SK-N-DZ (cell line): ENCODE data around the gene GSTK1.
"Not testable (repeated sequence)": the region's sequence is repeated elsewhere in the genome, so short reads cannot be mapped to it uniquely, and the experiment has no call there.

ENCODE experiments used
- DNase-seq: peaks from one replicate; pipeline ENCODE4 v3.0.0-alpha.2; 2015; ENCODE audit warnings: low spot score

The GSTK1 gene

DNA sequence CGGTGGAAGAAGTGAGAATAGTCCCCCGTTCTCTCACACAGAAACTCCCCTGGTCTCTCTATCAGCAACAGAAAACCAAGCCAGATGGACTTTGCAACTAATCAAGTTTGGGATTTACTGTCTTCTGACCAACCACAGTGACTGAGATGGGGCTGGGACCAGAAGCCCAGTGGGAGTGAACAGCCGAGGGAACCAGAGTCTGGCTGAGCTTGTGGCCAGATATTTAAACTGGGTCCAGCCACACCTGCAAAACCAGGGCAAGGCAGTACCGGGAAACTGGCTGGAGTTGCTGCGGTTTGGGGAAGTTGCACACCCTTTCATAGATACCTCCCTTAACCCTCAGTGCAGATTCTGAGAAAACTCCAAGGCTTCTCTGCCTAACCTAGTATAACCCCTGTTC lies 6.0 kb downstream of the GSTK1 start:
- DNase-seq: no peak

GRCh38 chr7:143271240-143271639 lies 8.0 kb downstream of the GSTK1 start:
- no peak for DNase-seq

GRCh38 chr7:143272871-143273270 lies 9.6 kb downstream of the GSTK1 start:
- DNase-seq: no peak

DNA sequence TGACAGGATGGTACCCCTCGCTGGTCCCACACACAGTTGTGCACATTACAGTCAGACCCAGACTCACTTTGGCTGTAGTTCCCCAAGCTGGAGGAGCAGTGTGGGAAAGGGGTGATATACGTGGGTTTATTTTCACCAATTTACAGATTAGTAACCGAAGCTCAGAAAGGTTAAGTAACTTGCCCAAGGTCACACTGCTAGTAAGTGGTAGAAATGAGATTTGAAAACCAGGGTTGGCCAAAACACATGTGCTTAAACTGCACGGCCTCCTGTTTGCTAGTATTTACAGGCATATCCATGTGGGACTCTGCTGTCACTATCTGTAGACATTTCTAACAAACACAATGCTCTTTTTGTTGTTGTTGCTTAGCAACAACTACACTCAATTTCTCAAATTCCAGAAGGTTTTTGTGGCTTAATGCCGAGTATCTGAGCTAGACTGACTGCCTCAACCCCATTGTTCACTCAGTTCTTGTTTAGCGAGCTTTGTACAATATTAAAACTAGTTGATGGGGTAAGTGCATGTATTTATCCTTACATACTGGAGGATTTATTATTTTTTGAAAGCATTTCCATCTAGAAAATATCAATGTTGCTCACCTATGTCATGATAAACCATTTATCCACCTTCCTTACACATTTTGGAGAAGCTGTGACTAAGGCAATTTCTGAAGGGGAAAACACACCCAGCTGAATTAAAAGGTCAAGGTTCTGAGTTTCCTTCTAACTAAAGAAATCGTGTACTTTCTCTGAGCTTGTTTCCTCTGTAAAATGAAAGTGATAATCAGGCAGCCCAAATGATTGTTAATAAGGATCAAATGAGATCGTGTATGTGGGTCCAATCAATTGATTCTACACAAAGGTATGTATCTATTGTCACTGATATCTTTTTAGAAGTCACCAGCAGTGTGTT lies 16.2 kb downstream of the GSTK1 start:
- no peak for DNase-seq

DNA sequence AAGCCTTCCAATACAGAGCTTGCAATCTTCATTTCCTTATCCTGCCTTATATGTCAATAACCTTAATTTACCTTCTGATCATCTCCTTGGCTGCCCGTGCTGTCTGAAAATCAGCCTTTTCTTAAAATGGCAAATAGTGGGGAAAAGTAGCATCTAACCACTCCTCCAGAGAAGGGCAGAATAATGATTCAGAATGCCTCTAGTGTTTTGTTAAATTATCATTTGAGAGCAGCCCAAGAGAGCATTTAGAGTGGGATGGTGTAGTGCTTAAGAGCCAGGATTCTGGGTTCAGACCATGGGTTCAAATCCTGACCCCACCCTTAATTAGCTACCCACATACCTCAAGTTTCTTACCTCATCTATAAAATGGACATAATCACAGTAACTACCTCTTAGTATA lies 16.9 kb downstream of the GSTK1 start:
- no peak for DNase-seq

DNA sequence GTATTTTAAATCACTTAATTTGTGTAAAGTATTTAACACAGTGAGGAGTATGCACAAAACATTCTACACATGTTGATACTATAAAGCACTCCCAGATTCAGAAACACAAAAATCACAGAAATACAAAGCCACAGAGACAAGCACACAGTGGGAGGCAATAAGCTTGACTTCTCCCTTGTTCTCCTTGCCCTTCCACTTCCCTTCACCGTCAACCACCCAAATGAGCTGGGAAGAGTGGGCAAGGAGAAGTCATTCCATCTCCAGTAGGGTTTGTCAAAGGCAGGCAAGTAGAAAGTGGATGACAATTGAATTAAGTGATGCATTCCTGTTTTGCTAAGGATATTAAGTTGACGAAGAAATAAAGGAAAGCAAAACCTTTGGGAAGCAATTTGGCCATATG lies 17.3 kb downstream of the GSTK1 start:
- DNase-seq: no peak

DNA sequence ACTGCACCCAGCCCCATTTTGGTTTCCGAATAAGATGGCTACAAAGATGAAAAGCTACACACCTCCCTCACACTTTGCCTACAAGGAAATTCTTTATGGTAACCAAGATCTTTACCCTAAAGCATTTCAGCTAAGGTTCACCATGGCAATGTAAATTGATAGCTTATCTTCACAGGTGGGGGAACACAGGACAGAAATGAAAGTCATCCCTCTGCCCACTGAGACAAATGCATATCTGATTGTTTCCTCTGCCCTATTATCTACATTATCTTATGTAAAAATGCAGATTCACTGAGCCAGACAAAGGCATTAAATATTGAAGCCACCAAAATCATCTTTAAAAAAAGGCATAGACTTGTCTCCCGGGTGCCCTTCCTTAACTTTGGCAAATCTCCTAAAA lies 18.3 kb downstream of the GSTK1 start:
- no peak for DNase-seq

DNA sequence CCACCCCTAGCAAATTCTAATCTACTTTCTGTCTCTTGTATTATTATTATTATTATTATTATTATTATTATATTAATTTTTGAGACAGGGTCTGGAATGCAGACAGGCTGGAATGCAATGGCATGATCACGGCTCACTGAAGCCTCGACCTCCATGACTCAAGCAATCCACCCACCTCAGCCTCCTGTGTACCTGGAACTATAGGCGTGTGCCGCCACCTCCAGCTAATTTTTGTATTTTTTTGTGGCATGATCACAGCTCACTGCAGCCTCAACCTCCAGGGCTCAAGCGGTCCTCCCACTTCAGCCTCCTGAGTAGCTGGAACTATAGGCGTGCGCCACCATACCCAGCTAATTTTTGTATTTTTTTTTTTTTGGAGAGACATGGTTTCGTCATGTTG lies 18.9 kb downstream of the GSTK1 start:
- no peak for DNase-seq

GRCh38 chr7:143283381-143283780 lies 20.1 kb downstream of the GSTK1 start:
- no peak for DNase-seq

- peak; percentile 45 for DNase-seq
These were observed 21.6 kb downstream of the GSTK1 start, which contains the start of gene TMEM139 for GRCh38 chr7:143284591-143285469. TMEM139 (plus strand) TSS chr7:143284958; CDS start chr7:143285958, 1,000 bp downstream.

- no peak for DNase-seq
These were observed 22.2 kb downstream of the GSTK1 start for GRCh38 chr7:143285470-143285778.

- no peak for DNase-seq
These were observed 22.7 kb downstream of the GSTK1 start for GRCh38 chr7:143285806-143286521.

DNA sequence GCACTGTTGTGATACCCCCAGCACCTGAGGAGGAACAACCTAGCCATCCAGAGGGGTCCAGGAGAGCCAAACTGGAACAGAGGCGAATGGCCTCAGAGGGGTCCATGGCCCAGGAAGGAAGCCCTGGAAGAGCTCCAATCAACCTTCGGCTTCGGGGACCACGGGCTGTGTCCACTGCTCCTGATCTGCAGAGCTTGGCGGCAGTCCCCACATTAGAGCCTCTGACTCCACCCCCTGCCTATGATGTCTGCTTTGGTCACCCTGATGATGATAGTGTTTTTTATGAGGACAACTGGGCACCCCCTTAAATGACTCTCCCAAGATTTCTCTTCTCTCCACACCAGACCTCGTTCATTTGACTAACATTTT lies 23.3 kb downstream of the GSTK1 start:
- no peak for DNase-seq

DNA sequence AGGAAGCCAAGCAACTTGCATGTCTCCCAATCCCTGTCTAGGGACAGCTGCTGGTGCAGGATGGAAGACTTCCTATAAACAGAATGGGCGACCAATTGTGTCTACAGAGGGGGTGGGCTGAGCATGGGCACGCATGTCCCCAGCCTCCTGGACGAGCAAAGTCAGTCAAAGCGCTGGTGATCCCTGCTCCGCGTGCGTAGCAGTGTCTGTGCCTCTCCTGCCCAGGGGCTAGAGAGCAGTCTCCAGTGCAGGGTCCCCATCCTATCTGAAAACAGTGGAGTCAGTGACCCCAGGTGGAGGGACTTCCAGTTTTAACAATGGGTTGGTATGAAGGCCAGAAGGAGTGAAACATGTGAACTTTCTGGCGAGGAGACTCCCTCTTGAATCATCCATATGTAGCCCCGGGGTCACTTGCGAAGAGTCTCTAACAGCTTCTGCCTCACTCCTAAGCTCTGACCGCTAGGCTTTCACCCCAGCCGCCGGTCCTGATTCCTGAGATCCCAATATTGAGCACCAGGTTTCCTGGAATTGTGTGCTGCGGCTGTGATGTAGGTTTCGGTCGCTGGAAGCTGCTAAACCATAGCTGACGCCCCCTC lies 24.2 kb downstream of the GSTK1 start:
- no peak for DNase-seq

- peak; percentile 91 for DNase-seq
These were observed 24.9 kb downstream of the GSTK1 start, which contains the start of gene CASP2 for GRCh38 chr7:143287935-143288826. CASP2 (plus strand) TSS chr7:143288351; CDS start chr7:143288456, 105 bp downstream.

GRCh38 chr7:143288836-143289235 lies 25.6 kb downstream of the GSTK1 start:
- DNase-seq: no peak

GRCh38 chr7:143289421-143289820 lies 26.2 kb downstream of the GSTK1 start:
- no peak for DNase-seq

GRCh38 chr7:143289888-143290287 lies 26.6 kb downstream of the GSTK1 start:
- not testable (repeated sequence) for DNase-seq

DNA sequence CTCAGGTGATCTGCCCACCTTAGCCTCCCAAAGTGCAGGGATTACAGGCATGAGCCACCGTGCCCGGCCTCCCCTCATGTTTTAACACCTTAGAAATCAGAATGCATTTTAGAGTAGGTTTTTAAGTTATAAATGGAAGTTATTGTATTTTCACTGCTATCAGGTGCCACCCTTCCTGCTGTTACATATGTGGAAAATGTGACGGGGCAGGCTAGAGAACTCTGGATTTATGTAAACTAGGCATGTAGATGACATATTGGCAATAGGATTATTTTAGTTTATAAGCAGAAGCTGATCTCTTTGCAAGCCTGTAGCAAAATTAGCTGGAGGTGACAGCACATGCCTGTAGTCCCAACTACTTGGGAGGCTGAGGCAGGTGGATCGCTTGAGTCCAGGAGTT lies 27.1 kb downstream of the GSTK1 start:
- no peak for DNase-seq

- no peak for DNase-seq
These were observed 29.6 kb downstream of the GSTK1 start for GRCh38 chr7:143292876-143293275.
